ENCODE measurements around the gene C1QTNF1.

Gene C1QTNF1

GRCh38 chr17:79039171-79039570 lies 15.2 kb downstream of the C1QTNF1 start:
- ChIA-PET POLR2A (no interaction called here), CTCF (interaction anchor here (1.1 to 3.1 kb wide), 2 partner anchors 31 to 49 kb away, joined by 3 to 9 read pairs; no protein-coding TSS in a partner anchor)
- no peak for DNase-seq (ENCODE audit: extremely low spot score)
- TF ChIP-seq CTCF (IDR thresholded peaks at IDR 0.05; ENCODE audit: control extremely low read depth, extremely low read depth, low read depth, missing control alignments) = no peak

- POLR2A ChIA-PET = no interaction called here
- peak; percentile 21 for DNase-seq (ENCODE audit: extremely low spot score)
- no peak for TF ChIP-seq CTCF (IDR thresholded peaks at IDR 0.05; ENCODE audit: control extremely low read depth, extremely low read depth, low read depth, missing control alignments)
- CTCF ChIA-PET = interaction anchor here (1.1 to 3.1 kb wide), 6 partner anchors 10 to 362 kb away, joined by 3 to 16 read pairs (median 5); no protein-coding TSS in a partner anchor
Measured at GRCh38 chr17:79039886-79040285, 15.9 kb downstream of the C1QTNF1 start.

GRCh38 chr17:79041041-79041570 lies 17.1 kb downstream of the C1QTNF1 start:
- POLR2A ChIA-PET = no interaction called here
- no peak for DNase-seq (ENCODE audit: extremely low spot score)
- CTCF ChIA-PET = interaction anchor here (0.8 to 3.1 kb wide), 10 partner anchors 8 to 360 kb away, joined by 3 to 24 read pairs (median 5); no protein-coding TSS in a partner anchor
- no peak for TF ChIP-seq CTCF (IDR thresholded peaks at IDR 0.05; ENCODE audit: control extremely low read depth, extremely low read depth, low read depth, missing control alignments)

GRCh38 chr17:79041723-79042420 lies 17.9 kb downstream of the C1QTNF1 start:
- DNase-seq (ENCODE audit: extremely low spot score) = no peak
- ChIA-PET CTCF (interaction anchor here (0.7 to 3.1 kb wide), 17 partner anchors 8 to 351 kb away, joined by 3 to 24 read pairs (median 4); no protein-coding TSS in a partner anchor), POLR2A (no interaction called here)
- no peak for TF ChIP-seq CTCF (IDR thresholded peaks at IDR 0.05; ENCODE audit: control extremely low read depth, extremely low read depth, low read depth, missing control alignments)

- ChIA-PET POLR2A (no interaction called here), CTCF (interaction anchor here (0.6 to 3.0 kb wide), 17 partner anchors 10 to 358 kb away, joined by 3 to 24 read pairs (median 3); no protein-coding TSS in a partner anchor)
- DNase-seq (ENCODE audit: extremely low spot score) = peak; percentile 68
- TF ChIP-seq CTCF (IDR thresholded peaks at IDR 0.05; ENCODE audit: control extremely low read depth, extremely low read depth, low read depth, missing control alignments) = peak; percentile 82
Measured at GRCh38 chr17:79042421-79043190, 18.6 kb downstream of the C1QTNF1 start.

- no peak for TF ChIP-seq CTCF (IDR thresholded peaks at IDR 0.05; ENCODE audit: control extremely low read depth, extremely low read depth, low read depth, missing control alignments)
- DNase-seq (ENCODE audit: extremely low spot score) = no peak
- ChIA-PET CTCF (interaction anchor here (0.7 to 3.3 kb wide), 14 partner anchors 10 to 357 kb away, joined by 3 to 27 read pairs (median 4); no protein-coding TSS in a partner anchor), POLR2A (no interaction called here)
Measured at GRCh38 chr17:79043191-79043930, 19.4 kb downstream of the C1QTNF1 start.
